Right lobe of liver (tissue), 6 donors: ENCODE results near the gene MFN2. TPM values are rescaled to one million over a fixed set of nuclear protein-coding genes. Genes with fewer than 3 reads are reported as not detected.
A peak's percentile ranks its signal among the peaks of the same experiment; 100 is the strongest.
"Not testable (repeated sequence)": the region's sequence is repeated elsewhere in the genome, so short reads cannot be mapped to it uniquely, and the experiment has no call there.

Experiments
- ATAC-seq, 4 donors: fragments of 200-7000 bp; cut with Tn5 transposase; one replicate each; pipeline ENCODE4 v1.9.1; 2020; ENCODE audit warnings: mild to moderate bottlenecking in 4 of 4, moderate library complexity in 4 of 4
- DNase-seq, 3 donors: peaks; one replicate each; pipeline ENCODE4 v3.0.0-alpha.2; 2020
- H3K27ac ChIP-seq, 3 donors: fragments of 200-600 bp; one replicate each; pipeline ENCODE4 v1.8.0; 2022
- H3K27me3 ChIP-seq, 2 donors: fragments of 200-600 bp; one replicate each; pipeline ENCODE4 v1.8.0; 2022
- H3K36me3 ChIP-seq, 4 donors: fragments of 200-600 bp; sonication (generic) in 1 of 4; one replicate each; pipeline versions ENCODE4 v1.5.1 to v1.8.0; 2017 to 2022; ENCODE audit warnings: control low read depth in 1 of 4
- H3K4me1 ChIP-seq, 4 donors: fragments of 200-600 bp; sonication (generic) in 1 of 4; one replicate each; pipeline versions ENCODE4 v1.5.1 to v1.8.0; 2017 to 2022; ENCODE audit warnings: control low read depth in 1 of 4
- H3K4me3 ChIP-seq, 3 donors: fragments of 200-600 bp; one replicate each; pipeline ENCODE4 v1.8.0; 2022
- H3K9me3 ChIP-seq, 4 donors: fragments of 200-600 bp; sonication (generic) in 1 of 4; one replicate each; pipeline versions ENCODE4 v1.5.1 to v1.8.0; 2017 to 2022; ENCODE audit warnings: control low read depth in 1 of 4
- CTCF ChIP-seq, 4 donors: fragments of 200-600 bp in 3 of 4; fragments of 450-650 bp in 1 of 4; IDR thresholded peaks; one replicate each; pipeline versions ENCODE4 v1.5.1 to v1.8.0; 2016 to 2022; ENCODE audit warnings: antibody characterized with exemption in 4 of 4, mild to moderate bottlenecking in 2 of 4
- POLR2A ChIP-seq: fragments of 450-650 bp; IDR thresholded peaks from one replicate; pipeline ENCODE4 v1.6.1; 2017; ENCODE audit warnings: antibody characterized with exemption, mild to moderate bottlenecking
- WGBS: methylation state at CpG from one replicate; pipeline ENCODE4 v1.1.6; 2018; ENCODE audit warnings: low coverage, low lambda C conversion rate; ENCODE audit not compliant: insufficient coverage; ENCODE audit errors: missing lambda C conversion rate; 5-methylcytosine and 5-hydroxymethylcytosine counted together
- intact Hi-C, 2 donors: fragments of 100-400 bp; cut with DNase I; formaldehyde crosslinking; loops; one replicate each; pipeline versions ENCODE4 v1.11.2 to v1.14.1; 2022
- total RNA-seq, 6 experiments: library from RNA; depleted of rRNA in 2 of 6; stranded (reverse); fragments of >200 nt in 2 of 6; fragmentation: NEBNext Ultra II Directional in 3 of 6; extraction: Animal tissue kit (Norgen Biotek cat#: 25700) in 3 of 6; gene quantifications; one replicate each; pipeline versions ENCODE4 v1.1.0 to v1.2.4, GENCODE V29; 2016 to 2023
- donor health status: DM: no; HTN: yes; CAD: no.
- donor health status: DM: no; HTN: no; CAD: no.
- donor health status: DM: no; HTN: no; CAD: no.
- donor health status: DM: no; HTN: yes; CAD: no.
- donor health status: DM: no; HTN: yes; CAD: no.

Gene MFN2
- total RNA-seq, 6 experiments from 2014 or later: 46.2 to 64.0 (median 61.7) TPM

DNA sequence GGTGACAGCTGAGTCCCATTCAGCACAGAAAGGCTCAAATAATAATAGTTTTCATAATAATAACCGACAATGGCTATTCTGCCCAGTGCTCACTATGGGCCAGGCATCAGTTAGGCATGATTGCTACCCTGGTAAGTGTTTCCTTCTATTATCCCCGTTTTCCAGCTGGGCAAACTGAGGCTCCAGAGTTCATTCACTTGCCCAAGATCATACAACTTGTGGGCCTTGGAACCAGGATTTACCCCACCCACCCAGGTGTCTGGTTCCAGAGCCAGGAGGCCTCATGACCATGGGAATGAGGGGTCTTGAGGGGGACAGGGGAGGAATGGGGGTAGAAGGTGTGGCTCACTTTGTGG is 45.2 kb upstream of the MFN2 start:
- Histone ChIP-seq H3K36me3 (peaks cover 0 to 5% (median 0%) of the 10 kb centered on the region in 4 donors), H3K4me1 (peaks cover 0 to 36% (median 7%) of the 10 kb centered on the region in 4 donors), H3K4me3 (peak overlapping the region; percentile 67 to 80 (median 67)), H3K27me3 (no peaks in the 10 kb centered on the region), H3K9me3 (no peaks in the 10 kb centered on the region), H3K27ac (peak overlapping the region; percentile 81 to 97 (median 91))
- no peak for DNase-seq
- no peak for TF ChIP-seq POLR2A
- TF ChIP-seq CTCF (IDR thresholded peaks at IDR 0.05): no peak
- peak in 3 of 4 donors; percentile 2 to 3 (median 3) for ATAC-seq
- intact Hi-C loops: no loop called here
- 0% methylated on average over 1 of the region's 2 CpGs for WGBS

- DNase-seq, ATAC-seq, H3K27me3 ChIP-seq, H3K27ac ChIP-seq, H3K36me3 ChIP-seq, H3K9me3 ChIP-seq, intact Hi-C loops: not testable (repeated sequence)
- Histone ChIP-seq H3K4me1 (peaks cover 0 to 34% (median 5%) of the 10 kb centered on the region in 4 donors), H3K4me3 (peak overlapping the region; percentile 67 to 80 (median 67))
- 47% methylated on average over 10 of the region's 10 CpGs for WGBS
These were observed 44.5 kb upstream of the MFN2 start for GRCh38 chr1:11935733-11936132.

GRCh38 chr1:11938722-11939526 is 41.3 kb upstream of the MFN2 start:
- no peak for DNase-seq
- no peak for ATAC-seq
- no peak for TF ChIP-seq CTCF (IDR thresholded peaks at IDR 0.05)
- no peak for TF ChIP-seq POLR2A
- H3K36me3 ChIP-seq: peaks cover 0 to 5% (median 0%) of the 10 kb centered on the region in 4 donors
- 45% methylated on average over 10 of the region's 15 CpGs for WGBS
- H3K27ac ChIP-seq: peak overlapping the region in 1 of 3 donors; percentile 11
- intact Hi-C loops: no loop called here
- H3K4me1 ChIP-seq: peaks cover 0 to 32% (median 5%) of the 10 kb centered on the region in 4 donors
- H3K4me3 ChIP-seq: no peak overlapping the region
- H3K9me3 ChIP-seq: no peaks in the 10 kb centered on the region
- H3K27me3 ChIP-seq: no peaks in the 10 kb centered on the region

- Histone ChIP-seq H3K27ac (peak overlapping the region in 2 of 3 donors; percentile 35 to 36), H3K4me1 (peaks cover 0 to 28% (median 5%) of the 10 kb centered on the region in 4 donors)
- 91% methylated on average over 5 of the region's 7 CpGs for WGBS
- H3K36me3 ChIP-seq, H3K9me3 ChIP-seq, ATAC-seq, H3K27me3 ChIP-seq, intact Hi-C loops, H3K4me3 ChIP-seq, DNase-seq: not testable (repeated sequence)
These were observed 40.5 kb upstream of the MFN2 start for GRCh38 chr1:11939794-11940193.

- no peaks in the 10 kb centered on the region for H3K27me3 ChIP-seq
- peak overlapping the region in 2 of 3 donors; percentile 35 to 36 for H3K27ac ChIP-seq
- peaks cover 0 to 24% (median 5%) of the 10 kb centered on the region in 4 donors for H3K4me1 ChIP-seq
- ATAC-seq (peak; percentile 93 to 95 (median 95)), DNase-seq (peak; percentile 68 to 89 (median 88))
- peaks cover 0 to 5% (median 2%) of the 10 kb centered on the region in 4 donors for H3K36me3 ChIP-seq
- no peak overlapping the region for H3K4me3 ChIP-seq
- 38% methylated on average over 3 of the region's 9 CpGs for WGBS
- no peaks in the 10 kb centered on the region for H3K9me3 ChIP-seq
- intact Hi-C loops: no loop called here
- TF ChIP-seq CTCF (IDR thresholded peaks at IDR 0.05) (no peak), POLR2A (no peak)
These were observed 39.9 kb upstream of the MFN2 start for GRCh38 chr1:11940260-11940921.
